NK-92 (cell line): ENCODE data around the gene AHSA1.

Source experiments
- DNase-seq: peaks from one replicate; lab custom pipeline; 2025; ENCODE audit not compliant: unreplicated experiment; lab: John Stamatoyannopoulos, UW

Gene AHSA1

DNA sequence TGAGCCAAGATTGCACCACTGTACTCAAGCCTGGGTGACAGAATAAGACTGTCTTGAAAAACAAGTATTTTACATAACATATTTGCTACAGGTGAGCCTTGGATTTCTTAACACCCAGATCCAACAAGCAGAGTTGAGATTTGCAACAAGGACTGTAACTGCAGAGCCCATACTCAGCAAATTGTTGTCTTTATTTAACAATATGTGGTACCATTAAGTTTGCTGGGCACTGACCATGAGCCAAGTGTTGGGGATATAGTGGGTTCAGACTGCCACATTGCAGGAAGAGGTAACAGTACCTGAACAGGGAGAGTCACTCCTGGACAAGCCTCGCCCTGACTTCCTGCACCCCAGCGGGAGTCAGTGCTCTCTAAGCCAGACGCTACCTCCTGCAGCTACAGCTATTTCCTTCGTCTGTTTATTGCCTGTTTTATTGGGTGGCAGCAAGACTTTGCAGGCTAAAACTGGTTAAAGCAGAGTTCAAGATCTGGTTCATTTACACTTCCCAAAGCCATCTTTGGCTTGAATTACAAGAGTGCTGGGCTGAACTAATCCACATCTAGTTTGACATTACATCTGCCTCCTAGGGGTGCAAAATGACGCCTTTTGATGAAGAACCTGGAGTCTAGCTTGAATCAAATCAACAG, 12.5 kb downstream of the AHSA1 start:
- no peak for DNase-seq

DNA sequence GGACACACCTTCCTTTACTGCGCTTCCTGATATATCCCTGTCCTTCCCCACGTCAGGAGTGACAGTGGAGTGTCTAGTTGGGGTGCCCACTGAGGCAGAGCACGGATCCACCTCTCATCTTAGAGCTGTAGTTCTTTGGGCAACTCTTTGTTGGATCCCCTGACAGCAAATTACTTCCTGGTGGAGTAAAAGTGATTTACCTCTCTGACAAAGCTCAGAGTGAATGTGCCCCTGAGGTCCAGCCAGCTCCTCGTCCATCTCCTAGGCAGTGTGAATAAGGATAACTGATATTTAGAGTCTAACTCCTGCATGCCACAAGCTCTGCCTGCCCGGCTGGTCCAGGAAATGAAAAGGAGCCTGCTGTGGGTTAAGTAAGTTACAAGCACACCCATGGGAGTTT, 16.0 kb downstream of the AHSA1 start:
- DNase-seq = no peak

DNA sequence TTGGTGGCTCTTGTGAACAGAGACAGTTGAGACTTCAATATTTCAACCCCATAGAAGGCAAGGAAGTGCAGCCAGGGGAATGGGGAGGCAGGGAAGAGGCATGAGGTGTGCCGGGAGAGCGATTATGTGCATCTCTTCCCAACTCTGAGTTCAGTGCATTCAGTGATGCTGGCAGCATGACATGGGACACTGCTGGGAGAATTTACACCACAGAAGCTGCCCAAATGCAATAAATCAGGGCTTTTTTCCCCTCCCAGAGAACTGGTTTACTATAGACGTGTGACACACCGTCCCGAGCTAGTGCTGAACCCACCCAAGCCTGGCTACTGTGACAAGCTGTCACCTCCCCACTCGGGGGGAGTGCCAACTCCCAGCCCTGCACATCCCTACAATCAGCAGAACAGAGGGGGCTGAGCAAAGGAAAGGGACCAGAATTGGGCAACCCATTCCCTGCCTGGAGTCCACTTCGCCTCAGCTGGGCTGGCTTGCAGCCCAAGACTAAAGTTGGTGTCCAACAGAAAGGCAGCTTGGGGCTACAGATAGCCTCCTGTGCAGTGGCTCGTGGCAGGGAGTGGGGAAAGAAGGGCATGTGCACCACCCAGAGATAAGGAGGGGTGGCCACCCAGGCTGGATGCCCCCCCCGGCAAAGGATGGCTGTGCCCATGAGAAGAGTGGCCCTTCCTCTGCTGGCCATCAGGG, 16.7 kb downstream of the AHSA1 start:
- no peak for DNase-seq

DNA sequence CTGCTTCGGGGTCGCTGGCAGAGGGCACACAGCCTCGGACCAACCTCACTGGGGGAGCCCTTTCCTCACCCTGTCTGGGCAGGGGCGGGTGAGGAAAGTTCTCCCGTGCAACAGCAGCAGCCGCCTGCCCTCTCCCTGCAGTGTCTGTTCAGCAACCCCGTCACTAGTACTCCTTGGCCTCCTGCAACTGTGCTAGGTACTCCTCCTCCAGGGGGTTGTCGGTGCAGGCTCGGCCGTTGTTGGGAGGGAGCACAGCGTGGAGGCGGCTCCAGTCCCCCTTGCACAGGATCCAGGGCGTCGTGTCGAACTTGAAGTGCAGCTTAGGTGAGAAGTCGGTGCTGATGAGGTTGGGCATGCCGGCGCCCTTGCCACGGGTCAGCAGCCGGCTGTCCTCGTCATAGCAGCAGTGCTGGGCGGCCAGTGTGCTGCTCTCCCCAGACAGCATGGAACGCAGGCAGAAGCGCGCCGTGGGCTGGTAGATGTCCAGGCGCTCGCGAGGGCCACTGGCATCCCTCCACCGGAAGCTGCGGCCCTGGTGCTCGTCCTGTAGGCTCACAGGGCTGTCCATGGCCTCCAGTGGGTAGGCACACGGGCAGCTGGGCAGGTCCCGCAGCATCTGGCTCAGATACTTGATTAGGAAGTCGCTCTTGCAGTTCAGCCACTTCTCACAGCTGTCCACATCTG, 17.7 kb downstream of the AHSA1 start:
- no peak for DNase-seq

DNA sequence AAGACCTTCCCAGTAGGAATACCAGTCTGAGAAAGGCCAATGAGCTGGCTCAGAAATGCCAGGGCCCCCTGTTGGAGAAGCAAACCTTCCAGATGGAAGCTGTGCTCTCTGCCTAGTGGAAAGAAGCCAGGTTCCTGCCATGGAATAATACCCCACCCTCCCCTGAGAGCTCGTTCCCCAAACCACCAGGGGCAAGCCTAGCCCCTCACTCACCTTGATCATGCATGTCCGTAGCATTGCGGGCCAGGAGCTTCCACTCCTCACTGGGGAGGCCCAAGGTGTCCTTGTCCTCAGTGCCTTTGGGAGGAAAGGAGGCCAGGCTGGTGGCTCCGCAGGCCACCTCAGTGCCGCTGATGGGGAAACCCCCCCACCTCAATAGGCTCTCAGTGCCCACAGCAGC, 20.1 kb downstream of the AHSA1 start:
- DNase-seq = no peak

DNA sequence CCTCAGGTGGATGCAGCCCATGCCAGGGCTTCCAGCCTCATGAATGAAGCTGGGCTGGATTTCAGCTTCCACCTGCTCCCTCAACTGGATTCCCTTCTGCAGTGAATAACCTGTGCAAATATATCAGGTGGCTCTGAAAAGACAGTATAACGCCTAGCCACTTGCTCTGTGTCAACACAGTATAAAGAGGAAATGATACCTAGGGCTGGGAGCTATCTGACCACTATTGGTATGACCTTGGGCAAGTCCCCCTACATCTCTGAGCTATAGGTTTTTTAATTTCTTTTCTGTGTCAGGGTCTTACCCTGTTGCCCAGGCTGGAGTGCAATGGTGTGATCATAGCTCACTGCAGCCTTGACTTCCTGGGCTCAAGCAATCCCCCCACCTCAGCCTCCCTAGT, 20.9 kb downstream of the AHSA1 start:
- DNase-seq = no peak

DNA sequence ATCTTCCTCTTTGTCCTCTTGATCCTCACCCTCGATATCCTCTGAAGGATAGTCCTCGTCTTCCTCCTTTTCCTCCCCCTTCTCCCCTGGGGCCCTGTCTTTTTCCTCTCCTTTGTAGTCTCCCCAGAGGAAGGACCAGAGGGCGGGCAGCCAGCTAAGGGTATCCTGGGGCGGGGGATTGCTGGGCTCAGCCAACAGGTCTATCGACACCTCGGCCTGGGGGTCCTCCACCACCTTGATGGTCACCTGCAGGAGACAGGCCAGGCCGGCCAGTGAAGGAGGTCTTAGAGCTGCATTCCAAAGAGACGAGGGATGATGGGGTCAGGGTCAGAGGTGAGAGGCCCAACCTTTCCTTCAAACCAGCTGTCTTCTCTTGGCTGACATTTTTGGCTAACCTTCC, 24.5 kb downstream of the AHSA1 start:
- no peak for DNase-seq

DNA sequence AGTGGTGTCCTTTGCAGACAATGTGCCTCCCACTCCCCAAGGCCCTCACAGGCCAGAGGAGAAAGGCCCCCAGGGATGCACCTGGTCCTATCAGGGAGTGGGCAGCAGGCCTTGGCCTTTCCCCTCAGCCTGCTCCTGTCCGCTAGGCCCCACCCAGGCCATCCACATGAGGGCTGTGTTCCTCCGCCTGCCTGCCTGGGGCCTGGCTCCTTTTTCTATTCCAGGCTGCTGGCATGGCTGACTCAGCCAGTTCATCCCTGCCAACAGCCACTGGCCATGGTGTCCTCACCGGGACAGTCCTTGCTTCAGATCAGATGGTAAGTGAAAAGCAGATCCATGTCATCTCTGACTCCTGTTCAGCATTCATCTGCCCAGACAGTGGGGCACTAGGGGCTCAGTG, 27.4 kb downstream of the AHSA1 start:
- DNase-seq = no peak

DNA sequence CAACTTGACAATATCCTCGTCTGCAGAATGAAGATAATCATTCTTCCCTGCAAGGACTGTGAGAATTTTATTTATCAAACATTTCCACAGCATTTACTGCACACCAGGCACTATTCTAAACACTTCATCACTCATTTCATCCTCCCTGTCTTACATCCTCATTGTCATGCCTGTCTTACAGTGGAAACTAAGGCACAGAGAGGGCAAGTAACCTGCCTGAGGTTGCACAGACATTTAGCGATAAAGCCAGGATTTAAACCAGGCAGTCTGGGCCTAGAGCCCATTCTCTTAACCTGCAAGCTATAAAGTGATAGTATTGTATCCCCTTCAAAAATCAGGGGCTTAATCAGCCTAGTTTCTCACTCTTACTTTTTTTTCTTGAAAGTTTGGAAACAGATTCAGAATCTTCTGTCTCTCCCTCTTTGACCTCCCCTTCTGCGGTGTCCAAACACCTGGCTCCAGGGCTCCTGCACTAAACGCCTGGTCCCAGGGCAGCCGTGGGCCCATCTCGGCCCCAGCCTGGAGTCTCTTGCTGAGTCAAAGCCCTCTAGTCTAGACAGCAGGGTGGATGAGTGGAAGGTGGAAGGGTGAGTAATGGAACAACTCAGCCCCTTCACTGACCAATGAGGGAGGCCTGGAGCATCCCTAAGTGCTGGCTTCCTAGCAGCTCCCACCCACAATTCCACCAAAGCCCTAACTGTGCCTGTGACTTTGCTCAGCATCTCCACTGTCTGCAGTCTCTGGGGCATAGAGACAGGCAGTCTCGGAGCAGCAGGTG, 28.2 kb downstream of the AHSA1 start:
- DNase-seq = no peak

DNA sequence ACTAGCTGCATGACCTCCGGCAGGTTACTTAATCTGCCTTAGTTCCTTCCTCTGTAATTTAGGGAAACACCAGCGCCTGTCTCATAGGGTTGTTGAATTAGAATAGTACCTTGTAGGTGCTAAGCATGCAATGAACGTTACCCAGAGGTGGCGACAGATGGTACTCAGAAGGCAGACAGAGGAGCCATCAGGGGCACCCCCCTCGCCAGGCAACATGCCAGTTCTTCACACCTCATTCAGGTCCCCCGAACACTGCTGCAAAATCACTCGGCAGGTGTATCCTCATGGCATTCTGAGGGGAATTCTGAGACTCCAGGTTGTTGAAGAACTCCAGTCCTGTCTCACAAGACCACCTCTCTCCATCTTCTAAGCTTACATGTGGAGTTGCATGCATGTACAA, 30.7 kb downstream of the AHSA1 start:
- no peak for DNase-seq

DNA sequence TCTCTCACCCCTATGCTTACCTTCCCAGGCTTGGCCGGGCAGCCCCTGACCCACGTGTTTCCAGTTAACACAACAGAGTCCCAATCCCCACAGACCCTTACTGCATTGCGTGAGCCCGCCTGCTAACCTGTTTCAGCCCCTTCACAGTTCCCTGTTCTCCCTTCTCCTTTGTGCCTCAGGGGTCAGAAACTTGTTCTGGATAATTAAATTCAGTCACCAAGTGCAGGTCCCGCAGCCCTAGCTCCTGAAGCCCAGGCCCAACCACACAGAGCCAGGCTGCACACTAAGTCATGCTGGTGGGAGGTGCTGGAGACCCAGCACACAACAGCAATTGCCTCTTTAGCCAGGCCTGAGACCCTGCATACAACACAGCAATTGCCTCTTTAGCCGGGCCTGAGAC, 31.1 kb downstream of the AHSA1 start:
- DNase-seq = no peak

DNA sequence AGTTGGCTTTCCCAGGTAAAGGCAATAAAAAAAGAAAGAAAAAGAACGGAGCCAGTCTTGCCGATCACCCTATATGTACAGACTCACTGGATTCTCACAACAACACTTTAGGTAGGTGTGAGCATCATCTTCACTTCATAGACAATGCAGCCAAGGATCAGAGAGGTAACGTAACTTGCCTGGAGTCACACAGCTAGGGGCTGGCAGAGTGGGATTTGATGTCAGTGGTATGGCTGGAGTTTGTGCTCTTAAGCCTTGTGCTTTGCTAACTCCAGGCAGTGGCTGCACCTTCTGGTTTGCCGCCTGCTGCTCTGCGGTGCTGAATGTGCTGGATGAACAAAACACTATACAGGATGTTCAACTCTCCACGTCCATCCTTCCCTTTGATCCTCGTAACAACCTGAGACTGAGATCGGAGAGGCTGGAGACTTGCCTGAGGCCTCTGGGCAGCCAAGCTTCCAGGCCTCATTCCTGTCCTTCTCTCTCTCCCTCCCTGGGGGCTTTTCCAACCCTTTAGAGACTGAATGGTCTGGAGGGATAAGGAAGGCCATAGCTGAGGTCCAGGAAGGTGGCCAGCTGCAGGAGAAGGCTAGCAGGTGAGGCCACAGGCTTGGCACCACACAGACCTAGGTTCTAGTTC, 32.6 kb downstream of the AHSA1 start:
- DNase-seq = no peak

DNA sequence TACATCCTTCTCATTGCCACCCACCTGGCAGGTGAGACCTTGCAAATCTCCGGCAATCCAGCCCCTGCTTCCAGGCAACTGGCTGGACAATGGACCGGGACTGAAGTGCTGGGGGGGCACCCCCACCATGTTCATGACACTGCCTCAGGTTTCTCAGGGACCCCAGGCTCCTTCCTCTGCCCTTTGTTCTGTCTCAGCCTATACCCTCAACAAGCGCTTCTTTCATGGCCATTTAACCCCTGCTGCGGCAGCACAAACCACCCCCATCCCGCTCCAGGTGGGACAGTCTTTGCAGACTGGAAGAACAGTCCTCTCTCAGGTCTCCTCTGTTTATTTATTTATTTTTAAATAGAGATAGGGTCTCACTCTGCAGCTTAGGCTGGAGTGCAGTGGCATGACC, 33.2 kb downstream of the AHSA1 start:
- DNase-seq = no peak

DNA sequence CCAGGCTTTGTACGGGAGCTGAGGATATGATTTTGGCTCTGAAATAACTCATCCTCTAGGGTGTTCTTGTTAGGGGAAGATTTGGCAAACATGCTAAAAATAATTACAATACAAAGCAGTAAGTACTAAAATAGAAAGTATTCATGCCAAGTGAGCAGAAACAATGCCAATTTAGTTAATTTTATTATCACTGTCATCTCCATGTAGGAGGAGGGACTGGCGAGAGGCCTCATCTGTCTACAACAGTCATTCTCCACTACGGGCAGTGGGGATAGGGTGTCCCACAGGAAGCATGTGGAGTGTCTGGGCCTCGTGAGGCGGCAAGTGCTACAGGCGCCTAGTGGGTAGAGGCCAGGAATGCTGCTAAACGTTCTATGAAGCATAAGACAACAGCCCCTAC, 37.4 kb downstream of the AHSA1 start:
- no peak for DNase-seq

DNA sequence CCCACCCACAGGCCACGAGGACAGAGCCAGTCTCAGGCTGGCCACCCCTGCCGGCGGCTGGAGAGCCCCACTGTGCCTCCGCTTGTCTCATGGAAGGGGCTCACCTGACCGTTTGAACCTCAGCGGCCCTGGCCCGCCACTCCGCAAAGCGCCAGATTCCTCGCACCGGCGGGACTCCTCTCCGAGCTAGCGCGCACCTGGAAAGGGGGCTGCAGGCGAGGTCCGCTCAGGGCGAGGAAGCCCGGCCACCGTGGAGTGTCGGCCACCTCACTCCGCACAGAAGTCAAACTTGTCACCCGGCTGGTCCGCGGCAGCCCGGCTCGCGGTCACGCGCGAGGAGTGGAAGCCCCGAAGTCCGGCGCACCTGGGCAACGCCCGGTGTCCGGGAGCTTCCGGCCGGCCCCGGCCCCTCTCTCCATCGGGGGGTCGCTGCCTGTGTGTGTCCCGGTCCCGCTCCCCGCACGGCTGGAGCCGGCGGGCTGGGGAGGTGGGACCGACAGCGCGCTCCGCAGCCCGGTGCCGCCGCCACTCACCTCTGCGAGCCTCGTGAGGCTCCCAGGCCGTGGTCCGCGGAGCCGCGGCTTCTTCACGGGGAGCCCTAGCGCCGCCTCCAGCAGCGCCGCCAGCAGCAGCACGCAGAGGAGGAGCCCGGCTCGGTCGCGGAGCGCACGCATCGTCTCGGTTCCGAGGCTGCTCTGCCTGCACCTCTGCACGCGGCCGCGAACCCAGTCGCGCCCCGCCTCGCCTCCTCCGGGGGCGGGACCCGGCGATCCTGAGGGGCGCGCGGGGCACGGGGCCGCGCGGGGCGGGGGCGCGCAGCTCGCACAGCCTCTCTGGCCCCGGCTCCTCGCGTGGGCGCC, 40.5 kb downstream of the AHSA1 start, which contains the start of gene ISM2:
Gene ISM2, minus strand, starts transcription at position 697 of the 860 bp plus-strand sequence. Its CDS starts 23 bp downstream, at position 674.
- DNase-seq = no peak

DNA sequence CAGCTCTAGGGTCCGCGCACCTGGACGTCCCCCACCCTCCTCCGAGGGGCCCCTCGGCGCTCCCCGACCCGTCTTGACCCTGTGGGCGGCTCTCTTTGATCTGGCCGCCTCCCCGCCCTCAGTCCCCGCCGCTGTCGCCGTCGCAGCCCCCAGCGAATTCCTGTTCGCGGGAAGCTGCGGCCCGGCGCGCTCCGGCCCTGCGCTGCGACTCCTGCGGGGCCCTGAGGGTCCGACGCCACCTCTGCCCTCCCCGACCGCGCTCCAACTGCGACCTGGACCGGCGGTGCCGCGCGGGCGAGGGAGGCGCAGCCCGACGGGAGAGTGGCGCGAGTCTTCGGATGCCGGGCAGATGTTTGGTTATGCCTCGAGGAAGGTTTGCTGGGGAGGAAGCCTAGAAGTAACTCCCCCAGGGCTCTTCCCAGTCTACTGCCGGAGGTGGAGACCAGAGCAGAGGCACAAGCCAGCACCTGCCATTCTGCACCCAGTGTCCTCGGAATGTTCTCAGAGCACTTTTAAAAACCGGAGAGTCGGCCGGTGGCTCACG, 41.2 kb downstream of the AHSA1 start:
- no peak for DNase-seq

DNA sequence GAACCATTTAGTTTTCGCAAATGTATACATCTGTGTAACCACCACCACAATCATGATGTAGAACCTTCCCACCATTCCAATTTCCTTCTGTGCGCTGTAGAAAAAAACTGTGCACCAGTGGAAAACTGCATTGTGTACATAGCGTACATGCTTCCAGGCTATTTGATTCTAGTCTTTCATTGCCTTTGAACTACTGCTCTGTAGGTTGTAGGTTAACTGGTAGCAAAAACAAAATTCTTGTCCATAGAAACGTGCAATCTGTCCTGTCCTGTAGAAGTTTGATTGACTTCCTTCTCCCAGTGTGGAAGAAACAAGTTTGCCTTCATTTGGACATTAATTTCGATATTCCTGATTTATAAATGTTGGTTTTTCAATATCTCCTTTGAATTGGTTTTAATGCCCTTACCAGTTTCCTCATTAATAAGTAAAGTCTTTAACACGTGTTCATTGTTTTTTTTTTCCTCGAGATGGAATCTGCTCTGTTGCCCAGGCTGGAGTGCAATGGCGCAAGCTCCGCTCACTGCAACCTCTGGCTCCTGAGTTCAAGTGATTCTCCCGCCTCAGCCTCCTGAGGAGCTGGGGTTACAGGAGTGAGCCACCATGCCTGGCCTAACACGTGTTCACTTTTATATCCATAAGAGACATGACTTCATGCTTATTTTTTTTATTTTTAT, 44.4 kb downstream of the AHSA1 start:
- no peak for DNase-seq

DNA sequence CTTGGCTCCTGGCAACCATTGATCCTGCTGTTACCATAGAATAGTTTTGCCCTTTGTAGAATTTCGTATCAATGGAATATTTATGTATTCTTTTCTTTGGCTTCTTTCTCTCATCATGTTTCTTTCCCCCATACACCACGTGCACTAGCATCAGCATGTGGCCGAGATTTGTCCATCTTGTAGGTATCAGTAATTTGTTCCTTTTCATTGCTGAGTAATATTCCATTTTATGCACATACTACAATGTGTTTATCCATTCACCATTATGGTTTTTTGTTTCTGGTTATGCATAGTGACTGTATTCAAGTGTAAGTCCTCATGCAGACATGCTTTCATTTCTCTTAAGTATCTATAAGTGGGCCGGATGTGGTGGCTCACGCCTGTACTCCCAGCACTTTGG, 45.2 kb downstream of the AHSA1 start:
- DNase-seq = no peak

DNA sequence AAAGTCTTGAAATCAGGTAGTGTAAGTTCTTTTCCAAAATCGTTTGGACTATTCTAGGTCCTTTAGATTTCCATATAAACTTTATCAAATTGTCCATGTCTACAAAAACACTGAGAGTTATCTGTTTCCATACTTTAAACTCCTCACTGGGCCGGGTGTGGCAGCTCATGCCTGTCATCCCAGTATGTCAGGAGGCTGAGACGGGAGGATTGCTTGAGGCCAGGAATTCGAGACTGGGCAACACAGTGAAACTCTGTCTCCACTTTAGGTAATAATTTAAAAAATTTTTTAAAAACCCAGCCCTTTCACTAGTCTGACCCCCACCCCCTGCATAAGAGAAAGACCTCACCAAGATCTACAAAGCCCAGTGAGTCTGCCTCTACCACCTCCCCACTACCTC, 47.1 kb downstream of the AHSA1 start:
- no peak for DNase-seq
